ENCODE results near the gene NLN.

NLN gene

DNA sequence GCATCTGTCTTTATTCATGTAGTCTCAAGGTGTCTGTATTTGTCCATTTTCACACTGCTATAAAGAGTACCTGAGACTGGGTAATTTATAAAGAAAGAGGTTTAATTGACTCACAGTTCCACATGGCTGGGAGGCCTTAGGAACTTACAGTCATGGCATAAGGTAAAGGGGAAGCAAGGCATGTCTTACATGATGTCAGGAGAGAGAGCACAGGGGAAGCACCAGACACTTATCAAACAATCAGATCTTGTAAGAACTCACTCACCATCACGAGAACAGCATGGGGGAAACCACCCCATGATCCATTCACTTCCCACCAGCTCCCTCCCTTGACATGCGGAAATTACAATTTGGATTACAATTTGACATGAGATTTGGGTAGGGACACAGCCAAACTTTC lies 44.2 kb downstream of the NLN start:
- no peaks in the 10 kb centered on the region for H3K36me3 ChIP-seq (ENCODE audit: insufficient read depth, low read length)
- H3K4me1 ChIP-seq (ENCODE audit: insufficient read depth, low read length, poor library complexity, severe bottlenecking) = no peaks in the 10 kb centered on the region
- no peaks in the 10 kb centered on the region for H3F3A ChIP-seq (ENCODE audit: low read depth)
- no peak overlapping the region for H3K4me2 ChIP-seq (ENCODE audit: low read depth, low read length, poor library complexity, severe bottlenecking)
- no peaks in the 10 kb centered on the region for H3K9me3 ChIP-seq (ENCODE audit: insufficient read depth, low read depth, low read length)
- H2AFZ ChIP-seq (ENCODE audit: low read length) = no peak overlapping the region
- TF ChIP-seq, protein P1, sequence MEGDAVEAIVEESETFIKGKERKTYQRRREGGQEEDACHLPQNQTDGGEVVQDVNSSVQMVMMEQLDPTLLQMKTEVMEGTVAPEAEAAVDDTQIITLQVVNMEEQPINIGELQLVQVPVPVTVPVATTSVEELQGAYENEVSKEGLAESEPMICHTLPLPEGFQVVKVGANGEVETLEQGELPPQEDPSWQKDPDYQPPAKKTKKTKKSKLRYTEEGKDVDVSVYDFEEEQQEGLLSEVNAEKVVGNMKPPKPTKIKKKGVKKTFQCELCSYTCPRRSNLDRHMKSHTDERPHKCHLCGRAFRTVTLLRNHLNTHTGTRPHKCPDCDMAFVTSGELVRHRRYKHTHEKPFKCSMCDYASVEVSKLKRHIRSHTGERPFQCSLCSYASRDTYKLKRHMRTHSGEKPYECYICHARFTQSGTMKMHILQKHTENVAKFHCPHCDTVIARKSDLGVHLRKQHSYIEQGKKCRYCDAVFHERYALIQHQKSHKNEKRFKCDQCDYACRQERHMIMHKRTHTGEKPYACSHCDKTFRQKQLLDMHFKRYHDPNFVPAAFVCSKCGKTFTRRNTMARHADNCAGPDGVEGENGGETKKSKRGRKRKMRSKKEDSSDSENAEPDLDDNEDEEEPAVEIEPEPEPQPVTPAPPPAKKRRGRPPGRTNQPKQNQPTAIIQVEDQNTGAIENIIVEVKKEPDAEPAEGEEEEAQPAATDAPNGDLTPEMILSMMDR (conservative IDR thresholded peaks at IDR 0.05; ENCODE audit: low read length) = no peak
- TF ChIP-seq EZH2phosphoT487 (IDR thresholded peaks at IDR 0.05; ENCODE audit: borderline replicate concordance) = no peak
- no peaks in the 10 kb centered on the region for H3K9me2 ChIP-seq (replicated peaks; ENCODE audit: low read depth, low read length)
- no peaks in the 10 kb centered on the region for H4K20me1 ChIP-seq (ENCODE audit: insufficient read depth, low read length, poor library complexity, severe bottlenecking)
- no peaks in the 10 kb centered on the region for H3K27me3 ChIP-seq (ENCODE audit: insufficient read depth, low read length, poor library complexity, severe bottlenecking)
- no peak overlapping the region for H3K4me3 ChIP-seq (ENCODE audit: low read length, poor library complexity, severe bottlenecking)
- H3K9ac ChIP-seq (ENCODE audit: low read depth, low read length, poor library complexity, severe bottlenecking) = no peak overlapping the region
- no peaks in the 10 kb centered on the region for H3K79me2 ChIP-seq (ENCODE audit: insufficient read depth, low read length)

DNA sequence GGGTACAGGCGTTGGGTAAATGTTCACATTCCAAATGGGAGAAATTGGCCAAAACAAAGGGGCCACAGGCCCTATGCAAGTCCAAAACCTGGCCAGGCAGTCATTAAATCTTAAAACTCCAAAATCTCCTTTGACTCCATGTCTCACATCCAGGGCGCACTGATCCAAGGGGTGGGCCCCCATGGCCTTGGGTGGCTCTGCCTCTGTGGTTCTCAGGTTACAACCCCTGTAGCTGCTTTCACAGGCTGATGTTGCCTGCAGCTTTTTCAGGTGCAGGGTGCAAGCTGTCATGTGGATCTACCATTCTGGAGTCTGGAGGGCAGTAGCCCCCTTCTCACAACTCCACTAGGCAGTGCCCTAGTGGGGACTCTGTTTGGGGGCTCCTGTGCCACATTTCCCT lies 44.8 kb downstream of the NLN start:
- Histone ChIP-seq H3K9me2 (replicated peaks; ENCODE audit: low read depth, low read length) (no peaks in the 10 kb centered on the region), H3F3A (ENCODE audit: low read depth) (no peaks in the 10 kb centered on the region), H3K79me2 (ENCODE audit: insufficient read depth, low read length) (no peaks in the 10 kb centered on the region), H3K36me3 (ENCODE audit: insufficient read depth, low read length) (no peaks in the 10 kb centered on the region), H3K4me3 (ENCODE audit: low read length, poor library complexity, severe bottlenecking) (no peak overlapping the region), H3K27me3 (ENCODE audit: insufficient read depth, low read length, poor library complexity, severe bottlenecking) (no peaks in the 10 kb centered on the region), H3K4me1 (ENCODE audit: insufficient read depth, low read length, poor library complexity, severe bottlenecking) (no peaks in the 10 kb centered on the region), H3K9ac (ENCODE audit: low read depth, low read length, poor library complexity, severe bottlenecking) (no peak overlapping the region), H3K9me3 (ENCODE audit: insufficient read depth, low read depth, low read length) (no peaks in the 10 kb centered on the region), H4K20me1 (ENCODE audit: insufficient read depth, low read length, poor library complexity, severe bottlenecking) (no peaks in the 10 kb centered on the region), H3K4me2 (ENCODE audit: low read depth, low read length, poor library complexity, severe bottlenecking) (no peak overlapping the region), H2AFZ (ENCODE audit: low read length) (no peak overlapping the region)
- TF ChIP-seq EZH2phosphoT487 (IDR thresholded peaks at IDR 0.05; ENCODE audit: borderline replicate concordance) = no peak
- TF ChIP-seq, protein P1 (conservative IDR thresholded peaks at IDR 0.05; ENCODE audit: low read length) = no peak

DNA sequence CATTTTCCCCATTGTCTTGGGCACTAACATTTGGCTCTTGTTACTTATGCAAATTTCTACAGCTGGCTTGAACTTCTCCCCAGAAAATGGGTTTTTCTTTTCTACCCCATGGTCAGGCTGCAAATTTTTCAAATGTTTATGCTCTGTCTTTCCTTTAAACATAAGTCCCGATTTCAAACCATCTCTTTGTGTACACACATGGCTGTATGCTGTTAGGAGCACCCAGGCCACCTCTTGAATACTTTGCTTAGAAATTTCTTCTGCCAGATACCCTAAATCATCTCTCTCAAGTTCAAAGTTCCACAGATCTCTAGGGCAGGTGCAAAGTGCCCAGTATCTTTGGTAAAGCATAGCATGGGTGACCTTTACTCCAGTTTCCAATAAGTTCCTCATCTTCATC lies 45.6 kb downstream of the NLN start:
- no peaks in the 10 kb centered on the region for H3F3A ChIP-seq (ENCODE audit: low read depth)
- no peaks in the 10 kb centered on the region for H3K36me3 ChIP-seq (ENCODE audit: insufficient read depth, low read length)
- no peak overlapping the region for H3K4me3 ChIP-seq (ENCODE audit: low read length, poor library complexity, severe bottlenecking)
- H4K20me1 ChIP-seq (ENCODE audit: insufficient read depth, low read length, poor library complexity, severe bottlenecking) = no peaks in the 10 kb centered on the region
- no peaks in the 10 kb centered on the region for H3K4me1 ChIP-seq (ENCODE audit: insufficient read depth, low read length, poor library complexity, severe bottlenecking)
- H3K4me2 ChIP-seq (ENCODE audit: low read depth, low read length, poor library complexity, severe bottlenecking) = no peak overlapping the region
- H3K9me3 ChIP-seq (ENCODE audit: insufficient read depth, low read depth, low read length) = no peaks in the 10 kb centered on the region
- no peak overlapping the region for H3K9ac ChIP-seq (ENCODE audit: low read depth, low read length, poor library complexity, severe bottlenecking)
- no peak overlapping the region for H2AFZ ChIP-seq (ENCODE audit: low read length)
- H3K9me2 ChIP-seq (replicated peaks; ENCODE audit: low read depth, low read length) = no peaks in the 10 kb centered on the region
- TF ChIP-seq, protein P1 (conservative IDR thresholded peaks at IDR 0.05; ENCODE audit: low read length) = no peak
- TF ChIP-seq EZH2phosphoT487 (IDR thresholded peaks at IDR 0.05; ENCODE audit: borderline replicate concordance) = no peak
- no peaks in the 10 kb centered on the region for H3K79me2 ChIP-seq (ENCODE audit: insufficient read depth, low read length)
- H3K27me3 ChIP-seq (ENCODE audit: insufficient read depth, low read length, poor library complexity, severe bottlenecking) = no peaks in the 10 kb centered on the region
